Measurements from ENCODE around the gene MALAT1. TPM values are rescaled to one million over a fixed set of nuclear protein-coding genes. Genes with fewer than 3 reads are reported as not detected.

The MALAT1 gene
- total and polyA plus RNA-seq, 8 donors, result 251 to 5,615 (median 2,750) TPM

DNA sequence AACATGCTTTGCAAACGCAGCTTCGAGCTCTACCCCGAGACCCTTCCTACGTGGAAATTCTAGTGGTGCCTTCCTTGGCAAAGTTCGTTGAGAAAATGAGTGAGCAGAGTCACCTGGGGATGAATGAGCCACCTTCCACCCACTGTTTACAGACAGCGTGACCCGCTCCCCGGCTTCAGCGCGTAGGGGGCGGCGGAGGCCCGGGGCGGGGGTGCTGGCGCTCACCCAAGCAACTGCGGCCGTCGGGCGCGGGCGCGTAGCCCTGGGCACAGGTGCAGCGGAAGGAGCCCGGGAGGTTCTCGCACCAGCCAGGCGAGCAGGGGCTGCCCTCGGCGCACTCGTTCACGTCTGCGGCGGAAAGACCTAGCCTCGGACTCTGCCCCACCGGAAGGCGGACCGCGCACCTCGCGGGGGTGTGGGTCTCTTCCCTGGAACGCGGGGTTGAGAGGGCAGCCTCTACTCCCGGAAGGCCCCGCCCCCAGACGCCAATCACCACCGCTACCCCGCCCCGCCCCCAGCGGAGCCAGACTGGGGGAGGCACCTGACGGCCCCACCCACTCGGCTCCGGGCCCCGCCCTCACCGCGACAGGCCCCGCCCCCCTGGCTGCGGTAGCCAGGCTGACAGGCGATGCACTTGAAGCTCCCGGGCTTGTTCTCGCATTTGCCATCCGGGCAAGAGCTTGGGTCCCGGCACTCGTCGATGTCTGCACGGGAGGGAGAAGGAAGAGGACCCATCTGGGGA lies 47.5 kb downstream of the MALAT1 start:
- peaks cover 0 to 8% (median 2%) of the 10 kb centered on the region in 3 donors for H3K4me1 ChIP-seq
- no peaks in the 10 kb centered on the region for H3K27me3 ChIP-seq
- peak overlapping the region; percentile 60 to 86 (median 76) for H3K27ac ChIP-seq
- no peaks in the 10 kb centered on the region for H3K36me3 ChIP-seq
- WGBS, 2 donors, result 9 to 12% methylated on average over 61 to 64 of the region's 64 CpGs
- no peak for FAIRE-seq
- H3K9me3 ChIP-seq, result no peaks in the 10 kb centered on the region
- H3K4me3 ChIP-seq, result peak overlapping the region; percentile 12 to 55 (median 29)
- peak; percentile 93 to 99 (median 96) for DNase-seq
- intact Hi-C loops (cut with DNase I), result no loop called here
- TF ChIP-seq, protein P1, sequence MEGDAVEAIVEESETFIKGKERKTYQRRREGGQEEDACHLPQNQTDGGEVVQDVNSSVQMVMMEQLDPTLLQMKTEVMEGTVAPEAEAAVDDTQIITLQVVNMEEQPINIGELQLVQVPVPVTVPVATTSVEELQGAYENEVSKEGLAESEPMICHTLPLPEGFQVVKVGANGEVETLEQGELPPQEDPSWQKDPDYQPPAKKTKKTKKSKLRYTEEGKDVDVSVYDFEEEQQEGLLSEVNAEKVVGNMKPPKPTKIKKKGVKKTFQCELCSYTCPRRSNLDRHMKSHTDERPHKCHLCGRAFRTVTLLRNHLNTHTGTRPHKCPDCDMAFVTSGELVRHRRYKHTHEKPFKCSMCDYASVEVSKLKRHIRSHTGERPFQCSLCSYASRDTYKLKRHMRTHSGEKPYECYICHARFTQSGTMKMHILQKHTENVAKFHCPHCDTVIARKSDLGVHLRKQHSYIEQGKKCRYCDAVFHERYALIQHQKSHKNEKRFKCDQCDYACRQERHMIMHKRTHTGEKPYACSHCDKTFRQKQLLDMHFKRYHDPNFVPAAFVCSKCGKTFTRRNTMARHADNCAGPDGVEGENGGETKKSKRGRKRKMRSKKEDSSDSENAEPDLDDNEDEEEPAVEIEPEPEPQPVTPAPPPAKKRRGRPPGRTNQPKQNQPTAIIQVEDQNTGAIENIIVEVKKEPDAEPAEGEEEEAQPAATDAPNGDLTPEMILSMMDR (IDR thresholded peaks at IDR 0.05), result no peak
- peak; percentile 92 to 95 (median 94) for ATAC-seq

DNA sequence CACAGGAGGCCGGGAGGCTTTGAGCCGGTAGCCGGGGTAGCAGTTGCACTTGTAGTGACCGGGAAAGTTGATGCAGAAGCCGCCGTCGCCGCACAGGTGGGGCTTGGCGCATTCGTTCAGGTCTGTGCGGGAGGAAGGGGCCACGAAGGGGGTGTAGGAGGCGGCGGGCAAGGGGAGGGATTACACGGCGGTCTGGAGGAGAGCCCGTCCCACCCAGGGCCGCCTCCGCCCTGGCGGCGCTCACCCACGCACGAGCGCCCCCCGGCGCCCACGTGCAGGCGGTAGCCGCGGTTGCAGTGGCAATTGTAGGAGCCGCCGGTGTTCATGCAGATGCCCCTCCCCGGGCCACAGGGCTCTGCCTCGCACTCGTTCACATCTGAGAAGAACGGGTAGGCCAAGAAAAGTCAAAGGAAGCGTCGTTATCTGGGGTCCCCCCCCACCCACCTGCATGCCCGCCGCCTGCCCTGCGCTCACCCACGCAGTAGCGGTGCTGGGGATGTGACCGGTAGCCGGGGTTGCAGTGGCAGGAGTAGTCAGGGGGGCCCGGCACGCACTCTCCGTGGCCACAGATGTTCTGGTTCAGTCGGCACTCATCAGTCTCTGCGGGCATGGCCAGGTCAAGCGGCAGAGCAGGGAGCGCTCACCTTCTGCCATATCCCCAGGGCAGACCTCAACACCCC lies 48.7 kb downstream of the MALAT1 start:
- Histone ChIP-seq H3K27ac (no peak overlapping the region), H3K27me3 (no peaks in the 10 kb centered on the region), H3K9me3 (no peaks in the 10 kb centered on the region), H3K4me3 (no peak overlapping the region), H3K36me3 (no peaks in the 10 kb centered on the region), H3K4me1 (peaks cover 0 to 6% (median 3%) of the 10 kb centered on the region in 3 donors)
- intact Hi-C loops (cut with DNase I), result no loop called here
- ATAC-seq (no peak), DNase-seq (peak in 3 of 6 donors; percentile 19 to 78 (median 54)), FAIRE-seq (no peak)
- TF ChIP-seq, protein P1 (IDR thresholded peaks at IDR 0.05), result no peak
- 89 to 90% methylated on average over 52 of the region's 52 CpGs for WGBS, 2 donors

DNA sequence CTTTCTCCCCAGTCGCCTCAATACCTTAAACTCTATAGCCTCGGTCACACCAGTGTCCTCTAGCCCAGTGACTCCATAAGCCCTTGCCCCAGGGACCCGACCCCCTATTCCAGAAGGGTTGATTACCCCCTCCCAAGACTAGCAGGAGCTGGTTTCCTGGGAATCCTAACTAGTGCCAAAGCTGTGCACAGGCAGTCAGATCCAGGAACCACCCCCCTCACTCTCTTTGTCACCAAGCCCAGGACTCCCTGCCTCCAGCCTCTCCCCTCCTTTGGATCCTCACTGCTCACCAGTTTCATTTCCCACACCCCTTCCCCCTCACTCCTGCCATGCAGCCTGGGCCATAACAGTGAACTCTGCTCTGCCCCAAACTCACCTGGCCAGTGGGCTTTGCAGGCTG lies 49.5 kb downstream of the MALAT1 start:
- Histone ChIP-seq H3K27ac (no peak overlapping the region), H3K27me3 (no peaks in the 10 kb centered on the region), H3K4me1 (peaks cover 0 to 6% (median 3%) of the 10 kb centered on the region in 3 donors), H3K4me3 (no peak overlapping the region), H3K9me3 (no peaks in the 10 kb centered on the region), H3K36me3 (no peaks in the 10 kb centered on the region)
- no peak for DNase-seq
- WGBS, 2 donors, result 87 to 90% methylated on average over 3 of the region's 3 CpGs
- intact Hi-C loops (cut with DNase I), result no loop called here
- TF ChIP-seq, protein P1 (IDR thresholded peaks at IDR 0.05), result no peak
- no peak for FAIRE-seq
- ATAC-seq, result no peak

DNA sequence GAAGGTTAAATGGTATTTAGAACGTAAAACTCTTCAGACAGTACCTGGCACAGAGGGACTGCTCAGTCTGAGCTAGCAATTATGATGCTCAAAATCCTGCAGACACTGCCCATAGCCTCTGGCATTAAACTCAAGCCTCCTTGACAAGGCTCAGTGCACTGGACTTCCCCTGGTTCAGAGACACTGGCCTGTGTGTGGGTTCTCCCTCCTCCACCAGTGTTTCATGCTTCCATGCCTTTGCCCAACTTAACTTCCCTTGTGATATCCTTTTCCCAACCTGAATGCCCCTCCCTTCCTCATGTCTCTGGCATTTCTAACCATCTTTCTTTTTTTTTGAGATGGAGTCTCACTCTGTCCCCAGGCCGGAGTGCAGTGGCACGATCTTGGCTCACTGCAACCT lies 50.3 kb downstream of the MALAT1 start:
- DNase-seq, result no peak
- no peak overlapping the region for H3K4me3 ChIP-seq
- intact Hi-C loops (cut with DNase I), result no loop called here

More for the DNA sequence above, 50.3 kb downstream of the MALAT1 start:
- H3K9me3 ChIP-seq, result no peaks in the 10 kb centered on the region
- peaks cover 0 to 6% (median 3%) of the 10 kb centered on the region in 3 donors for H3K4me1 ChIP-seq
- TF ChIP-seq, protein P1 (IDR thresholded peaks at IDR 0.05), result no peak
- H3K36me3 ChIP-seq, result no peaks in the 10 kb centered on the region
- H3K27ac ChIP-seq, result no peak overlapping the region
- FAIRE-seq (no peak), ATAC-seq (no peak)
- no peaks in the 10 kb centered on the region for H3K27me3 ChIP-seq
- 93 to 96% methylated on average over 3 of the region's 3 CpGs for WGBS, 2 donors

Measured in pancreas (tissue), 10 donors.